Neural crest cell (in vitro differentiated cells): ENCODE results near the gene SRSF3. TPM values are rescaled to one million over a fixed set of nuclear protein-coding genes. Genes with fewer than 3 reads are reported as not detected.

Source experiments
- DNase-seq: peaks from one replicate; pipeline ENCODE4 v3.0.0; 2021; ENCODE audit warnings: low read depth, mixed read lengths, low spot score
- H3K27ac Mint-ChIP-seq: one replicate; pipeline ENCODE4 v1.8.0; 2021; ENCODE audit warnings: mild to moderate bottlenecking, mixed read lengths; ENCODE audit not compliant: unreplicated experiment
- H3K27me3 Mint-ChIP-seq: 2 replicates; pipeline ENCODE4 v1.8.0; 2021; ENCODE audit warnings: low read depth, mild to moderate bottlenecking, mixed read lengths
- H3K36me3 Mint-ChIP-seq: 2 replicates; pipeline ENCODE4 v1.8.0; 2021; ENCODE audit warnings: low read depth, mild to moderate bottlenecking, mixed read lengths
- H3K4me1 Mint-ChIP-seq: 2 replicates; pipeline ENCODE4 v1.8.0; 2021; ENCODE audit warnings: mixed read lengths
- H3K4me3 Mint-ChIP-seq: one replicate; pipeline ENCODE4 v1.8.0; 2021; ENCODE audit warnings: mild to moderate bottlenecking, mixed read lengths
- H3K9me3 Mint-ChIP-seq: 2 replicates; pipeline ENCODE4 v1.8.0; 2021; ENCODE audit warnings: mixed read lengths
- total RNA-seq: library from RNA; stranded (reverse); gene quantifications from 2 replicates; pipeline ENCODE4 v1.2.1, GENCODE V29; 2021
- TF ChIP-seq, protein P1 (sequence below): fragments of 200-600 bp; sonication (generic); conservative IDR thresholded peaks from 2 replicates; pipeline ENCODE4 v1.5.0; 2021; ENCODE audit warnings: antibody characterized with exemption, mild to moderate bottlenecking

SRSF3 gene
- total RNA-seq, 1 donor from 2014 or later, result 611 TPM

DNA sequence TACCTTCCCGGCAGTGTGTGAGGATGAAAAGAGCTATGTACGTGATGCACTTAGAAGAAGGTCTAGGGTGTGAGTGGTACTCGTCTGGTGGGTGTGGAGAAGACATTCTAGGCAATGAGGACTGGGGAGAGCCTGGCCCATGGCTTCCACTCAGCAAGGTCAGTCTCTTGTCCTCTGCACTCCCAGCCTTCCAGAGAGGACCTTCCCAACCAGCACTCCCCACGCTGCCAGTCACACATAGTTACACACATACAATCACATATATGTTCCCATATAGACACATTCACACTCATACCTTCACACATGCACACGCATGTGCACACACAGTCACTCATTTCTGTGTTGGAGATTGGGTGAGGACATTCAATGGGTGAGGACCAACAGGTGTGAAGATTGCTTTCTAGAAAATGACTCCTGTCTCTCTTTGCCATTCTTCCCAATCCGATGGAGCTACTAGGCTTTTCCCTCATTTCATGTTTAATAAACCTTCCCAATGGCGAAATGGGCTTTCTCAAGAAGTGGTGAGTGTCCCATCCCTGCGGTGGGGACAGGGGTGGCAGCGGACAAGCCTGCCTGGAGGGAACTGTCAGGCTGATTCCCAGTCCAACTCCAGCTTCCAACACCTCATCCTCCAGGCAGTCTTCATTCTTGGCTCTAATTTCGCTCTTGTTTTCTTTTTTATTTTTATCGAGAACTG, 30.4 kb downstream of the SRSF3 start:
- TF ChIP-seq, protein P1, sequence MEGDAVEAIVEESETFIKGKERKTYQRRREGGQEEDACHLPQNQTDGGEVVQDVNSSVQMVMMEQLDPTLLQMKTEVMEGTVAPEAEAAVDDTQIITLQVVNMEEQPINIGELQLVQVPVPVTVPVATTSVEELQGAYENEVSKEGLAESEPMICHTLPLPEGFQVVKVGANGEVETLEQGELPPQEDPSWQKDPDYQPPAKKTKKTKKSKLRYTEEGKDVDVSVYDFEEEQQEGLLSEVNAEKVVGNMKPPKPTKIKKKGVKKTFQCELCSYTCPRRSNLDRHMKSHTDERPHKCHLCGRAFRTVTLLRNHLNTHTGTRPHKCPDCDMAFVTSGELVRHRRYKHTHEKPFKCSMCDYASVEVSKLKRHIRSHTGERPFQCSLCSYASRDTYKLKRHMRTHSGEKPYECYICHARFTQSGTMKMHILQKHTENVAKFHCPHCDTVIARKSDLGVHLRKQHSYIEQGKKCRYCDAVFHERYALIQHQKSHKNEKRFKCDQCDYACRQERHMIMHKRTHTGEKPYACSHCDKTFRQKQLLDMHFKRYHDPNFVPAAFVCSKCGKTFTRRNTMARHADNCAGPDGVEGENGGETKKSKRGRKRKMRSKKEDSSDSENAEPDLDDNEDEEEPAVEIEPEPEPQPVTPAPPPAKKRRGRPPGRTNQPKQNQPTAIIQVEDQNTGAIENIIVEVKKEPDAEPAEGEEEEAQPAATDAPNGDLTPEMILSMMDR, result no peak
- H3K9me3 Mint-ChIP-seq, result no peaks in the 10 kb centered on the region
- H3K27ac Mint-ChIP-seq, result no peak overlapping the region
- no peaks in the 10 kb centered on the region for H3K36me3 Mint-ChIP-seq
- DNase-seq, result no peak
- no peak overlapping the region for H3K4me3 Mint-ChIP-seq
- no peaks in the 10 kb centered on the region for H3K27me3 Mint-ChIP-seq
- H3K4me1 Mint-ChIP-seq, result peaks cover 4% of the 10 kb centered on the region

- Mint-ChIP-seq H3K27ac (no peak overlapping the region), H3K4me3 (no peak overlapping the region), H3K36me3 (no peaks in the 10 kb centered on the region), H3K27me3 (no peaks in the 10 kb centered on the region), H3K4me1 (peaks cover 4% of the 10 kb centered on the region), H3K9me3 (no peaks in the 10 kb centered on the region)
- TF ChIP-seq, protein P1, result no peak
- no peak for DNase-seq
These were observed 31.2 kb downstream of the SRSF3 start for GRCh38 chr6:36625158-36625919.

GRCh38 chr6:36626636-36627035, 32.5 kb downstream of the SRSF3 start:
- Mint-ChIP-seq H3K9me3 (no peaks in the 10 kb centered on the region), H3K27me3 (no peaks in the 10 kb centered on the region), H3K27ac (no peak overlapping the region), H3K4me1 (peaks cover 4% of the 10 kb centered on the region), H3K36me3 (no peaks in the 10 kb centered on the region), H3K4me3 (no peak overlapping the region)
- TF ChIP-seq, protein P1, result no peak
- DNase-seq, result no peak

- no peak for DNase-seq
- H3K36me3 Mint-ChIP-seq, result no peaks in the 10 kb centered on the region
- H3K27me3 Mint-ChIP-seq, result no peaks in the 10 kb centered on the region
- peaks cover 4% of the 10 kb centered on the region for H3K4me1 Mint-ChIP-seq
- TF ChIP-seq, protein P1, result no peak
- no peak overlapping the region for H3K4me3 Mint-ChIP-seq
- H3K27ac Mint-ChIP-seq, result no peak overlapping the region
- H3K9me3 Mint-ChIP-seq, result no peaks in the 10 kb centered on the region
These were observed 33.0 kb downstream of the SRSF3 start for GRCh38 chr6:36627141-36627540.

DNA sequence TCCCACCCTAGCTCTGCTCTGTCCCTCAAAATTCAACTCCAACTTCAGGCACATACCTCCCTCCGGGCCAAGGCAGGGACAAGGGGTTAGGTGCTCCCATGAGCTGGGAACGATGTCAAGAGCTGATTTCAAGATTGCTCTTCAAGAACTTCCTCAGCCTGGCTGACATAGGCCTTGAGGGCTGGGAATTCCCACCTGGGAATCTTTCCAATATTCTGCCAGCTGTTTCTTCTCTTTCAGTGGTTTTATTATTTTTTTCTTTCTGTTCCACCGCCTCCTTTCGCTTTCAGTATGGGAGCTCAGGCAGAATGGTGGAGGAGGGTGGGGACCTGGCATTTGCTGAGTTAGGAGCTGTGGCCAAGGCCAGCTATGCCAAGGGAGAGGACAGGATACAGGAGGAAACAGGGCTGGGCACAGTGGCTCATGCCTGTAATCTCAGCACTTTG, 33.7 kb downstream of the SRSF3 start:
- peaks cover 4% of the 10 kb centered on the region for H3K4me1 Mint-ChIP-seq
- H3K9me3 Mint-ChIP-seq, result no peaks in the 10 kb centered on the region
- no peaks in the 10 kb centered on the region for H3K27me3 Mint-ChIP-seq
- no peak overlapping the region for H3K4me3 Mint-ChIP-seq
- H3K36me3 Mint-ChIP-seq, result no peaks in the 10 kb centered on the region
- no peak overlapping the region for H3K27ac Mint-ChIP-seq
- TF ChIP-seq, protein P1, result no peak
- DNase-seq, result no peak
